ENCODE results near the gene DCDC2C. TPM values are rescaled to one million over a fixed set of nuclear protein-coding genes. Genes with fewer than 3 reads are reported as not detected.

Gene DCDC2C
- total RNA-seq, 1 donor from 2014 or later, result 0.14 TPM

DNA sequence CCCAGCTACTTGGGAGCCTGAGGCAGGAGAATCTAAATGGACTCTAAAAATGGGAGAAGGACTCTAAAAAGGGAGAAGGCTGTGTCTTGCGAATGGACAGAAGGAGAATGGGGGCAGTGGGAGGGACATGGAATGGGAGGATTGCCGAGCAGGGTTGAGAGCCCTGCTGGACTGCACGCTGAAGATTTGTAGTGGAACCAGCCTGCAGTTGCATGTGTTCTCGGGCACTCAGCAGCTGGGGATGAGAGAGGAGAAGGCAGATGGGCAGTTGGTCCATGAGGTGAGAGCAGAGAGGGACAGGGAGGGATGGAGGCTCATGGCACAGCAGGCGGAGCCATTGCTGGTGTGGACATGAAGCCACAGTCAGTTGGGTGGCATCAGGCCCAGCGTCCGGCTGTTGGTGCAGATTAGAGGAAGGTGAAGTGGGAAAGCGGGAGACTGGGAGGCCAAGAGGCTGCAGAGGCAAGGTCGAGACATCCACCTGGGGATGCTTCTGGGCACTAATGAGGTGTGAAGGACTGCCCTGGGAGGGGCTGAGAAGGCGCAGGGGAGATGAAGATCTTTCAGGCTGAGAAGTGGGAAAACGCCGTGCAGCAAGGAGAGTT, 40.7 kb downstream of the DCDC2C start:
- no peak for DNase-seq (ENCODE audit: low spot score)

DNA sequence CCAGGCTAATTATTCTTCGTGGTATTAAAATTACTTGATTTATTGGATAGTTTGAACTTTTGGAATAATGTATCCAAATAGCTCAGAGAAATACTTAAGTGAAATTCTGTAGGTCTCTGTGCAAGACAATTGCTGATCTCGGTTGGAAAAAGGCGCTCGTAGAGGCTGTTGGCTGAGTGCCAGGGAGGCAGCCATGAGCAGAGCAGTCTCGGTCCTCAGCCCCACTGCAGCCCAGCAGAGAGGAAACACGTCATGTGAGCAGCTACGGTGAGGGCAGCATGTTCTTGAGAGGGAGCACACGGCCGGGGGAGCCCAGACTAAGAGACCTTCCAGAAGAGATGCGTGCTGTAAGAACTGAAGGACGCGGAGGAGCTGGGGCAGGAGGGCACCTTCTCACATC, 42.5 kb downstream of the DCDC2C start:
- no peak for DNase-seq (ENCODE audit: low spot score)

DNA sequence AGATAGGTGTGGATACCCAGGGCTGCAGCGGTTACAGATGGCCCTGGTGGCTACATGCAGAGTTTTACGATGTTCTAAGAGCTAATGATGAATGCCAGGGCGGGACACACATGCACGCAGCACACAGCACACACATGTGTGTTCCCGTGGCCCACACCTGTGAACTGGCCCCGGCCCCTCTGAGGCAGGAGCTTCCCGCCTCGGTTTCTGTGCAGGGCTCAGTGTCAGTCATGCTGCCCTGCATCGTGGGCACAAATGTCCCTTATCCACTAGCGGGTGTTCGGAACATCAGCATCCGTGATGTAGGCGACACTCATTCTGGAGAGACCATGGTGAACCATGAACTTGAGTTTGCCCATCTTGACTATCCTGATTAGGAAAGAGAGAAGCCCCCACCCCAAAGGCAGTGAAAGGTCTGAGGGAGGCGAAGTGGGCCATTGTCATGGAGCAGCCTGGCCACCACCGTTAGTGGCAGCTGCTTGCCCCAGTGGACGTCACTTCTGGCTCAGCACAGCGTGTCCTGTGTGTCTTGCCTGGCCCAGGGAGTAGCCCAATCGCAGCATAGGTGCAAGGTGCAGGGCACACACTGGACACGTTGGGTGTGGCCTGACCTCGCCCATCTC, 43.8 kb downstream of the DCDC2C start:
- DNase-seq (ENCODE audit: low spot score), result no peak

DNA sequence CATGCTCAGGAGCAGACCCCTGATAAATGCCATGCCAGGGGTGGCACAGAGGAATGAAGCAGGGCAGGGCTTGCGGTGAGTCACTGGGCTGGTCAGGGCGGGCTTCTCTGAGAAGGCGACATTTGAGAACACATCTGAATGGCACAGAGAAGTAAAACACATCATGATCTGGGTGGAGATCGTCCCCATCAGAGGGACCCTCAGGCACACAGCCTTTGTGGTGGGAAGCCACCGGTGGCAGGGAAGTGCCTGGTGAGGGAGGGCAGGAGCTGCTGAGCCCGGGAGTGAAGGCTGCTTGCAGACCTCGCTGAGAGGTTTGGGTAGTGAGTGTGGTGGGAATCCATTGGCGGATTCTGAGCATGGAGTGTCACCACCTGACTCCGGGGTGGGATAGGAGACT, 44.5 kb downstream of the DCDC2C start:
- no peak for DNase-seq (ENCODE audit: low spot score)

DNA sequence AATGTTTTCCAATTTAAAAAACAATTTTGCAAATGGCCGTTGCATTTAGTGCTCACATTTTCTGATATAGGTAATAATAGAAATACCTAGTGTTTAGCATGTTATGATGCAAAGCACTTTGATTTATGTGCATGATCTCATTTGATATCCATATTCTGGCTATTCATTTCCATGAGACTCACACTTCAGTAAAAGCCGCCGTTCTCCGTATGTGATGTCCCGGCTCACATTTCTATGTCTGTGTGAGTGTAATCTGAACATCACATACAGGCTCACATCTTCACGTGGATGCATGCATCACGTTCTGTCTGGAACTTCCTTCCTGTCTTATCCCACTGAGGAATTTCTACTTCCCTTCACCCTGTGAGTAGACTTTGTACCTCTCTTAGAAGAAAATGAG, 45.8 kb downstream of the DCDC2C start:
- no peak for DNase-seq (ENCODE audit: low spot score)

DNA sequence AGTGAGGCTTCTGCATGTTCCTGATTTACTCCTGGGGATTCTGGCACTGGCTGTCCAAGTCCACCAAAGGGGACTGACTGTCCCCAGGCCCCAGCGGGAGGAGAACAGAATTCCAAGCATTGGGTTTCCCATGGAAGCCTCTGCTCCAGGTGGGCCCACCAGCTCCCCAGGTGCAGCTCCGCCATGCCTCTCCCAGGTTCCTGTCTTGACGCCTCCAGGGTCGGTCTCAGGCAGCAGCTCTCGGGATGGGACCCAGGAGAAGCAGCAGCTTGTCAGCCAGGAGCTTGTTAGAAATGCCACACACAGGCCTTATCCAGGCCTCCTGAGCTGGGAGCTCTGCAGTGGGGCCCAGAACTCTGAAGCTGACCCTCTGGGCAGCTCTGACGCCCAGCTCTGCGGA, 47.9 kb downstream of the DCDC2C start:
- DNase-seq (ENCODE audit: low spot score), result no peak

DNA sequence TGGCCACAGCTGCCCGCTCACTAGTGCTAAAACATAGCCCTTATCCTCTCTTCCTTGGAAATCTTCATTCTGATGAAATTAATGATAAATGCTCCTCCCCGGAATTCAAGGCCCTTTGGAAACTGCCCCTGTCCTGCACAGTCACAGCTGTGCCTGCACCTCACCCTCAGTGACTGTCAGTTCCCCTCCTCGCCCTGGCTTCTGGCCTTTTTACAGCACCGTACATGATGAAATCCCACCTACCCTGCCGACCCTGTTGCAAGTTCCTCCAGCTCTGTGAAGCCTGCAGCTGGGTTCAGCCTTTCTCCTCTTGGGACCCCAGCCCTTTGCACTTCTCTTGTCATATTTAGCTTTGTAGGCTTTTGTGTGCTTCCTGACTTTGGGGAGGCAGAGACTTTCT, 48.4 kb downstream of the DCDC2C start:
- DNase-seq (ENCODE audit: low spot score), result no peak

DNA sequence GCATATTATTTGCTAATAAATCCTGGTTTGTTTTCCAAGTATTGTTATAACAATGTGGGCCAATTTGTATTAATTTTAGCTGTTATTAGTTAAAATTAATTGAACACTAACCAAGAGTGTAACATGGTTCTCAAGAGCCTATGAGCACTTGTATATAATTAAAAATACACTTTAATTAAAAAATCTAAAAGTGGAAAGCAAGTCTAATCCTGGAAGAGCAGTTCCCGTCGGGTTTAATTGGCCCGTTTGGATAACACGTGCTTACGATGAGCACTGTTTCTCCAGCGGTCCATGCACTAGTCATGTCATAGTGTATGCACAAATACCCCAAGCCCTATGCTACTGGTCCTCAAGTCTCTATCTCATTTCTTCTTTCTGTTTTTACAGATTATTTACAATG, 49.0 kb downstream of the DCDC2C start:
- DNase-seq (ENCODE audit: low spot score), result no peak

DNA sequence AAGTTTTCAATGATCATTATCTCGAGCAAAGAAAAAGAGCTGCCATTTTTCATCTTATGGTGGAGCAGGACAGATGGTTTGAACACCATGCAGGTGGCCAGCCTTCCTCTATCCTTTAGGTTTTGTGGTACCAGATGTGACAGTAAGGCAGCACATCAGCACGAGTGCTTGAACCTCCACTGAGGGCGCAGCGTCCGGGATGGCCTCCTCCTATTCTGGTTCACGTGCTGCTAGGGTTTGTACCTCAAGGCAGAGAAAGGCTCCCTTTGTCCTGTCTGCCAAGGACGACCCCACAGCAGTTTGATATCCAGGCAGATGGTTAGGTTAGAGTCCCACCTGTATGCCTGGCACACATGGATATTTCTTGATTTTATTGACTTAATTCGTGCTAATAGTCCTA, 50.2 kb downstream of the DCDC2C start:
- DNase-seq (ENCODE audit: low spot score), result no peak

DNA sequence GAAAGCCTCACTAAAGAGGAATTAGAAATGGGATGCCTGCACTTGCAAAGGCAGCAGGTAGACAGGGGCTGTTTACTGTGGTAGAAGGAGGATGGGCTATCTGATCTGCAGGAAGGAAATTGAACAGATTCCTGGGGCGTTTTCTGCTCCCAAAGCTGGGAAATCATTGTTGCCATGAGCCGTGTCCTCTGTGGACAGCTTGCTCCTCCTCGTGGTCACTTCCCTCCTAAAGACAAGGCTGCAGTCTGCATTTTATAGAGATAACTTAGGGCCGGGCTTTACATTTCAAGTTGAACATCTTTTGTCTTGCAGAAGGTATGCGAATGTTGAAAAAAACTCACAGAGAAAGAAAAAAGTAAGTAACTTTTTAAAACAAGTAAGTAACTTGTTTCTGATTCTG, 50.9 kb downstream of the DCDC2C start:
- DNase-seq (ENCODE audit: low spot score), result no peak

DNA sequence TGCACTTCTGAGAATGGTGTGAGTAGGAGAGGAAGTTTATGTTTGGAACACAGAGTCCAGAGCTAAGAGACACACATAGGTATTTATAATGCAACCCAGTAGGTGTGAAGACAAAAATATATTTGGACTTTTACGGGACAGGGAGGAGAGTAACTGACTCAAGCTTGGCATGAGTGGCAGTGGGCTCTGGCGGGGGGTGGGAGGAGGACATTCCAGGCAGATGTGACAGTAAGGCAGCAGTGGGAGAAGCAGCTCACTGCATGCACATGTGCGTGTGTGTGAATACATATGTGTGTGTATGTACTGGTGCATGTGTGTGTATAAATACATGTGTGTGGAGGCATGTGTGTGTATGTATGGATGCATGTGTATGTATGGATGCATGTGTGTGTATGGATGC, 51.4 kb downstream of the DCDC2C start:
- no peak for DNase-seq (ENCODE audit: low spot score)

DNA sequence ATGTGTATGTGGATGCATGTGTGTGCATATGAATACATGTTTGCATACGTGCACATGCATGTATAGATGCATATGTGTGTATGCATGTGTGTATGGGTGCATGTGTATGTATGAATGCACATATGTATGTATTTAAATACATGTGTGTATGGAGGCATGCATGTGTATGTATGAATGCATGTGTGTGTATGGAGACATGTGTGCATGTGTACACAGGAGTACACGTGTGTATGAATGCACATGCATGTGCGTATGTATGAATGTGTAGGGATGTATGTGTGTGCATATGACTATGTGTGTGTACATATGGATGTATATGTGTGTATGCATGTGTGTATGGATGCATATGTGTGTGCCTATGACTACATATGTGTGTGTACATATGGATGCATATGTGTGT, 51.9 kb downstream of the DCDC2C start:
- DNase-seq (ENCODE audit: low spot score), result no peak

DNA sequence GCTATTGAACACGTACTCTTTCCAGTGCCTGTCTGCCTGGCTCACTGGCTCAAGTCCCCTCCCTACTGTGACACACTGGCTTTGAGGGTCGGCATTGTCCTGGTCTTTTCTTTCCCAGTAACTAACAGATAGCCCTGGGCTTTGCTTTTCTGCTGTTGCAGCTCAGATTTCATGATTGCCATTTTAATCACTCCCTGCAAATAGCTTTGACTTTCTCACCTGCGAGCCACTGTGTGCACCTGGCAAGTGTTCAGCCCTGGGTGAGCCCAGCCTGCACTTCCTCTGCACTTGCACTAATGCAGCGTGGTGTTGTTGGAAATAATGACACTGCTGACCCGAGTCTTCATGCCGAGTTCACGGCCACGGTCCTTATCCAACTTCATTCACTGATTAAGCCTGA, 52.9 kb downstream of the DCDC2C start:
- DNase-seq (ENCODE audit: low spot score), result no peak

DNA sequence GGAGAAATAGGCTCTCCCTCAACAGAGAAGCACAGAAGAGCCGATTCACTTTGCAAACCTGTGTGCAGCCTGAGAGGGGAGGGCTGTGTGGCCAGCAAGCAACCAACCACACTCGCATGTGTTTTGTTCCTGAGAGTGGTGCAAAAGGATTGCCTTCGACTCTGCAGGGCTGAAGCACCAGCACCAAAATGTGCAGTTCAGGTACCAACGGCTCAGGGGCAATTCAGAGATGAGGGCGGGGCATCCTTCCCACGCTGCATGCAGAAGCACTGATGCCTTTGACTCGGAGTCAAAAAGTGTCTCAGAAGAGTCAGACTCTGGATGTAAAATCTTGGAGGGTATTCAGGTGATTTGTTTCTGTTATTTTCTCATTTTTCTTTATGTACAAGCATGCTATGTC, 55.5 kb downstream of the DCDC2C start:
- no peak for DNase-seq (ENCODE audit: low spot score)

DNA sequence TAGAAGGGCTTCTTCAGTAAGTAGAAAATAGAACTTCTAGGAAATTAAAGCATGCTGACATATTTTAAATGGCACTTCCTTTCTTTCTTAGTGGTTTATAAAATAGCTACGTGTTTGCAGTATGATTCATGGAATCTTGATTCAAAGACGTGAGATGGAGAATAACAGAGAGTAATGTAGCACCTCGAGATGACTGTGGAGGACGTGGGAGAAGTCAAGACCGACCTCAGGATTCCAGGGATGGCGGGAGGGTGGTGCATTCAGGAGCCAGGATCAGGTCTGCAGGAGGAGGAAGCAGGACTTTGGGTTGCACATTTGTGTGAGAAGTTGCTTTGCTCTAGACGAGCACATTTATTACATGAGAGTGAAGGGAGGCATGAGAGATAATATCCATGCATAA, 56.0 kb downstream of the DCDC2C start:
- DNase-seq (ENCODE audit: low spot score), result no peak

DNA sequence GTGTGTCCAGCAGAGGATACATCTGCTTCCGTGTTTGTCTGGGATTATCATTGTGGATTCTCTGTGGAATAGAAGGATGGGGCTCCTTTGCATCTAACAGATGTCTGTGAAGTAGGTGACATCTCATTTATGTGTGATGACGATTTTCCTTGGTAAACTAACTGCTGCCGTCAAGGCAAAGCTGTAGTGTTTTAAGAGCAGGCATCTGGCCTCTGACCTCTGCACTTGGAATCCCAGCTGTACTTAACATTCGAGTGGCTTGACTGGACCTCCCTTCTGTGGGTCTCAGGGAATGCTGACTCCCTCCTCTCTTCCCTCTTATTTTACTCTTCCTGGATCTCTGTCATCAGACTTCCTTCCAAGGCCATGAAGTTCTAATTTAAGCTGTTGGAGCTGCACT, 56.4 kb downstream of the DCDC2C start:
- no peak for DNase-seq (ENCODE audit: low spot score)

DNA sequence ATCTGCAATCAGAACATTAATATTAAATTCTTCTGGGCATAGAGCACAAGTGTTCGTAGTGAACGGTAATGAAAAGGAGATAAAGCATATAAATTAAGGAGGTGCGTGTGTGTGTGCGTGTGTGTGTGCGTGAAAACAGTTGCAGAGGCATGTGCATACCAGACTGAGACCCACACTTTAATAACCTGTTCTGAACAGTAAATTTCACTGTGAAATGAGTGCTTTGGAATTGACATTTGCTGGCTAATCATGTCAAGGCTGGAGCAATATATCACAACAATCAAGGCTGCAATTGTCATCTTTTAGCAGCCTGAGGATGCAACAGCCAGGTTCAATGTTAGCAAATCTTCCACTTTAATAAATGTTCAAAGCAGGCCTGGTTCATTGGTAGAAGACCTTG, 57.9 kb downstream of the DCDC2C start:
- DNase-seq (ENCODE audit: low spot score), result no peak

DNA sequence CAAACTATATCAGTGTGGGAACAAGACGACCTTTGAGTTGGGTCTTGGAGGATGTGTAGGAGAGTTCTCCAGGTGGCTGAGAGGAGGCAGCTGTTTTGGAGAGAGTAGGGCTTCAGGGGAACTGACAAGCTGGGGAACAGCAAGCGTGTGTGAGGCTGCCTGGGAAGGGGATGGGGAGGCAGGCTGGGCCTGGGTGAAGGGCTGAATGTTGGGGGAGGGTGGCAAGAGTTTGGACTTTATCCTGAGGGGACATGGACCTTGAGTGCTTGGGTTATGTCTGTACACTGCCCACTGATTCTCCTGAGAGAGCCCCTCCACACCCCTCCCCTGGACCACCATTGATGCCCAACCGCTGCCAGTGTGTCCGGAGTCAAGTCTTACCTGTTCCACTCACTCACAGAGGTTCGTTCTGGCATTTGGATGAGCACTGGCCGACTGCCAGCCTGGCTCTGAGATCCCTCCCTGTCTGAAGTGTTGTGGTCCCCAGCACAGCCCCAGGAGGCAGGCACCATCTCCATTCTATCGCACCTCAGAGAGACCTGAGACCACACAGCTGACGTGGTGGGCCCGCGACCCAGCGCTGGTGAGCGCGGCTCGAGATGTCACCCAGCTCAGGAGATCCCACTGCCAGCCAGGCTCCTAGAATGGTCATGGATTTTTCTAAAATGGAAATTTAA, 59.5 kb downstream of the DCDC2C start:
- DNase-seq (ENCODE audit: low spot score), result no peak

DNA sequence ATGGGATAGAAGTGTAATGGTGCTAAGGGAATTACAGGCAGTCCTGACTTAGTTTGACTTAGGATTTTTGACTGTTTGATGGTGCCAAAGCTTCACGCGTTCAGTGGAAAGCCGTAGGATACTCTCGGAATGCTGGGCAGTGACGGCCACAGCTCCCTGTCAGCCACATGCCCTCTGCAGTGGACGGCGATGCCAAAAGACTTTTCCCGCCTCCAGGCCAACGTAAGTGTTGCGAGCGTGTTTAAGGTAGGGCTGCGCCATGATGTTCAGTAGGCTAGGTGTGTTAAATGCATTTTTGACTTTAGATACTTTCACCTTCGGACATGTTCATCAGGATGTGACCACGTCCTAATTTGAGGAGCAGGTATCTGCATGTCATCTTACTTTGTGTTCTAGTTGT, 63.4 kb downstream of the DCDC2C start:
- no peak for DNase-seq (ENCODE audit: low spot score)

DNA sequence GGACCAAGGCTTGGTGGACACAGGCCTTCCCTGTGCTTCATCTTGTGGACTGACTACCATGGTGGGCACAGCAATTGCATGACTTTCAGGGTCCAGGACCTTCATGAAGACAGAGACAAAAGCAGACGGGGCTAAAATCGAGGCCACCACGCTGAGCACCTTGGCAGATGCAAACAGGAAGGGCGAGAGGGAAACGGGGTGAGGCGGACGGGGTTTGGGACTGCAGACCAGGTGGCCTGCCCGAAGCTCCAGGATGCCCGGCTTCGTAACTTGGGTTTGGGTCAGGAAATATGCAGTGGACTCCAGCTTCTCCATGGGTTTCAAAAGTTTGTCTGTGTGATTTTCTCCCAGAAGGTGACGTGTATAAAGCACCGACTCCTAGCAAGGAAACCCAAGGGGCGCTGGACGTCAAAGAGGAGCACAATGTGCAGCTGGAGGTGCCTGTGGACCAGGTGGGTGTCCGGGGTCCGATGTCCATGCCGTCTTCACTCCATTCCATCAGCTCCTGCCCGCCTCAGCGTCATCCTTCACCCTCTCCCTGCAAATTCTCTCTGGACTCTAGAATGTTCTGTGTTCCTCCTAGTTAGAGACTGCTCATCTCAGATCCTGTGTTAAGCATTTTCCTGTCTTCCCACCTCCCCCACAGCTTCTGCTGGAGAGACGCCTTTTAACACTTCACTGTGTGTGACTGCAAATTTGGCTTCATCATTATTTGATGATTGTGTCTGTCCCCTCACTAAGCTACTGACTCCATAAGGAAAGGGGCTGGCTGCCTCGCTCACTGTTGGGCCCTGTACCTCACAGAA, 65.8 kb downstream of the DCDC2C start:
- no peak for DNase-seq (ENCODE audit: low spot score)

DNA sequence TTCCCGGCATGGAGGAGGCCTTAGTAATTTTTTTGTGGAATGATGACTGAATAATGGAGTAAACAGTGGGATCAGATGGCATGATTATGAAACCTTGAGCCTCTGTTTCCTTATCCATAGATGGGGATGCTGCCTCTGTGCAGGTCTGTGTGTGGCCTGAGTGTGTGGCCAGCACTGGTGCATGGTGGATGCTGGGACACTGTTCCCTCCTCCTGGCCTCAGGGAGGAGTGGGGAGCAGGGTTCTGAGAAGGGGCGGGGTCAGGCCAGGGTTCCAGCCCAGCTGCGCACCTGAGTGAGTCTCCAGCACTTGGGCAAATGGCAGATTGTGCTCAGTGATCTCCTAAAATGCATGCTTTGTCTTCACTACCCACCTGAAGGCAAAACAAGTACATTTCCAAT, 66.4 kb downstream of the DCDC2C start:
- no peak for DNase-seq (ENCODE audit: low spot score)

DNA sequence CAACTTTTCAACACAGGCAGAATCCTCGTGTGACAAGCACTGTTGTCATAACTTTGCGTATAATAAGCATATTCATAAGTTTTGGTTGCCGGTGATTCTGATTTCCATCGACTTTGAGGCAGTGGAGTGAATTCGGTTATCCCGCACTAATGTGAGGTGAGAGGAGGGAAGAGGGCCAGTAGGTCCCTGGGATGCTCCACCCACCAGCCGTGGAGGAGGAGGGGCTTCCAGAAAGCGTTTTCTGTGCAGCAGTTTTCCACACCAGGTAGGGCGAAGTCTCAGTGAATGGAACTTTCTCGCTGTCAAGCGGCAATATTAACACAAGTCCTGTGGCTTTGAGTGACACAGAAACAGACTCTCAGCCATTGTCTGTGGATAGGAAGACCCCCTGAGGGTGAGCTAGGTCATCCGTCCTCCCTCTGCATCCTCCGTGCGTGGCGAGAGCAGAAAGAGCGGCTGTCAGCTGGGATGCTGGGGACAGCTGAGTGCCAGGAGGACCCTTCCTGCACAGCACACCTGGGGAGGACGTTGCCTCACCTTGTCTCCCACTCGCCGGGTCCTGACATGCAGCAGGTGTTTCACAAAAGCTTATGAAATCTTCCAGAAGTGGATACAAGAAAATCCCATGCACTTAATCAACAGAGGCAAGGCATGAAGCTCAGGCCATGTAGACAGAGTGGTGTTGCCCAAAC, 67.5 kb downstream of the DCDC2C start:
- no peak for DNase-seq (ENCODE audit: low spot score)

All from mucosa of gallbladder (tissue), 1 donor.